Measurements from ENCODE around the gene KIF22.
A peak's percentile ranks its signal among the peaks of the same experiment; 100 is the strongest.
"Not testable (repeated sequence)": the region's sequence is repeated elsewhere in the genome, so short reads cannot be mapped to it uniquely, and the experiment has no call there.

Gene KIF22

GRCh38 chr16:29763326-29763725 is 27.2 kb upstream of the KIF22 start:
- intact Hi-C loops (cut with DNase I), result no loop called here
- no peak for DNase-seq

GRCh38 chr16:29765167-29766032 is 25.2 kb upstream of the KIF22 start:
- intact Hi-C loops (cut with DNase I), result no loop called here
- no peak for DNase-seq

- intact Hi-C loops (cut with DNase I), result no loop called here
- no peak for DNase-seq
These were observed 24.0 kb upstream of the KIF22 start for GRCh38 chr16:29766571-29766970.

- intact Hi-C loops (cut with DNase I), result no loop called here
- no peak for DNase-seq
These were observed 23.5 kb upstream of the KIF22 start for GRCh38 chr16:29767062-29767461.

GRCh38 chr16:29769507-29769906 is 21.0 kb upstream of the KIF22 start:
- intact Hi-C loops (cut with DNase I), result no loop called here
- DNase-seq, result no peak

- intact Hi-C loops (cut with DNase I), result no loop called here
- no peak for DNase-seq
These were observed 20.2 kb upstream of the KIF22 start for GRCh38 chr16:29770250-29770929.

GRCh38 chr16:29772330-29772729 is 18.2 kb upstream of the KIF22 start:
- DNase-seq; intact Hi-C loops (cut with DNase I): not testable (repeated sequence)

GRCh38 chr16:29774730-29775129 is 15.8 kb upstream of the KIF22 start:
- intact Hi-C loops (cut with DNase I), result no loop called here

GRCh38 chr16:29775742-29776408 is 14.7 kb upstream of the KIF22 start:
- DNase-seq, result no peak
- intact Hi-C loops (cut with DNase I), result no loop called here

More at GRCh38 chr16:29774730-29775129, 15.8 kb upstream of the KIF22 start:
- DNase-seq, result no peak

- DNase-seq, result no peak
- intact Hi-C loops (cut with DNase I), result no loop called here
These were observed 12.8 kb upstream of the KIF22 start, which contains the start of gene ZG16 for GRCh38 chr16:29777576-29778350. Gene ZG16 (plus strand): TSS chr16:29778256. CDS start chr16:29779267, 1,011 bp downstream.

- intact Hi-C loops (cut with DNase I), result no loop called here
These were observed 11.1 kb upstream of the KIF22 start for GRCh38 chr16:29779474-29779873.

GRCh38 chr16:29783094-29783953 is 7.2 kb upstream of the KIF22 start:
- intact Hi-C loops (cut with DNase I); DNase-seq: not testable (repeated sequence)

More at GRCh38 chr16:29779474-29779873, 11.1 kb upstream of the KIF22 start:
- DNase-seq, result no peak

- intact Hi-C loops (cut with DNase I), result no loop called here
These were observed 6.4 kb upstream of the KIF22 start for GRCh38 chr16:29784157-29784556.

GRCh38 chr16:29784901-29785500 is 5.5 kb upstream of the KIF22 start:
- peak; percentile 34 to 88 (median 75) for DNase-seq
- intact Hi-C loops (cut with DNase I), result no loop called here

More at GRCh38 chr16:29784157-29784556, 6.4 kb upstream of the KIF22 start:
- DNase-seq, result no peak

- intact Hi-C loops (cut with DNase I); DNase-seq: not testable (repeated sequence)
These were observed 3.4 kb upstream of the KIF22 start for GRCh38 chr16:29787155-29787554.

- intact Hi-C loops (cut with DNase I), result no loop called here
- DNase-seq, result peak in 2 of 42 donors; percentile 9 to 46
These were observed 772 bp upstream of the KIF22 start for GRCh38 chr16:29789775-29790182.
